Lung (tissue), 12 donors: ENCODE results near the gene RTN4IP1. TPM values are rescaled to one million over a fixed set of nuclear protein-coding genes. Genes with fewer than 3 reads are reported as not detected.

Experiments used
- ATAC-seq: fragments of 200-7000 bp; cut with Tn5 transposase; one replicate; pipeline ENCODE4 v1.9.1; 2020; ENCODE audit warnings: moderate number of reproducible peaks; ENCODE audit not compliant: insufficient read depth, low FRiP score
- DNase-seq, 3 donors: peaks; one replicate each; pipeline ENCODE4 v3.0.0-alpha.2; 2013 to 2017
- H3K27ac ChIP-seq, 2 donors: one replicate each; pipeline ENCODE4 v1.5.1; 2013; ENCODE audit warnings: mild to moderate bottlenecking in 2 of 2, moderate library complexity in 2 of 2, control low read depth in 1 of 2, inconsistent platforms in 1 of 2, low read depth in 1 of 2, low read length in 1 of 2
- H3K27me3 ChIP-seq, 3 donors: one replicate each; pipeline ENCODE4 v1.5.1; 2013; ENCODE audit warnings: low read length in 2 of 3; ENCODE audit not compliant: control insufficient read depth in 3 of 3, insufficient read depth in 3 of 3
- H3K36me3 ChIP-seq, 4 donors: one replicate each; pipeline ENCODE4 v1.5.1; 2013; ENCODE audit warnings: low read length in 4 of 4, mild to moderate bottlenecking in 1 of 4, moderate library complexity in 1 of 4; ENCODE audit not compliant: control insufficient read depth in 4 of 4, insufficient read depth in 4 of 4
- H3K4me1 ChIP-seq, 5 donors: one replicate each; pipeline ENCODE4 v1.5.1; 2013; ENCODE audit warnings: low read length in 5 of 5, mild to moderate bottlenecking in 2 of 5, moderate library complexity in 1 of 5; ENCODE audit not compliant: control insufficient read depth in 5 of 5, insufficient read depth in 5 of 5
- H3K4me3 ChIP-seq: one replicate; pipeline ENCODE4 v1.5.1; 2013; ENCODE audit warnings: mild to moderate bottlenecking, control low read depth, moderate library complexity
- H3K9ac ChIP-seq, 2 donors: one replicate each; pipeline ENCODE4 v1.5.1; 2013; ENCODE audit warnings: low read length in 2 of 2, control low read depth in 1 of 2; ENCODE audit not compliant: insufficient read depth in 1 of 2
- H3K9me3 ChIP-seq, 4 donors: one replicate each; pipeline ENCODE4 v1.5.1; 2013; ENCODE audit warnings: low read length in 3 of 4, mild to moderate bottlenecking in 1 of 4, moderate library complexity in 1 of 4; ENCODE audit not compliant: control insufficient read depth in 4 of 4, insufficient read depth in 3 of 4
- WGBS, 2 donors: extraction: QIAGEN DNeasy Blood & Tissue Kit; methylation state at CpG; one replicate each; pipeline ENCODE4 v1.1.7; 2013; 5-methylcytosine and 5-hydroxymethylcytosine counted together
- polyA plus RNA-seq, 2 donors: library from polyadenylated mRNA; stranded (reverse); fragments of 200-250 nt; gene quantifications; one replicate each; pipeline ENCODE4 v1.2.1, GENCODE V29; 2013
- total RNA-seq, 2 donors: library from RNA; depleted of rRNA in 1 of 2; stranded (reverse); fragments of >200 nt in 1 of 2; gene quantifications; one replicate each; pipeline ENCODE4 v1.2.1, GENCODE V29; 2014 to 2021
- TF ChIP-seq, protein P1 (sequence below): IDR thresholded peaks from 2 replicates; pipeline ENCODE4 v1.5.1; 2012; ENCODE audit warnings: mild to moderate bottlenecking; ENCODE audit errors: control extremely low read depth, extremely low read depth
- donor health status: control.
- donor health status: control.
- donor health status: Bipolar disorder and iron deficiency.
- donor health status: healthy.
- donor health status: DM: yes; HTN: yes; CAD: no.

Gene RTN4IP1
- total and polyA plus RNA-seq, 4 donors = 2.8 to 5.6 (median 4.6) TPM

GRCh38 chr6:106535012-106535411, 94.3 kb downstream of the RTN4IP1 start:
- H3K9me3 ChIP-seq = no peaks in the 10 kb centered on the region
- TF ChIP-seq, protein P1, sequence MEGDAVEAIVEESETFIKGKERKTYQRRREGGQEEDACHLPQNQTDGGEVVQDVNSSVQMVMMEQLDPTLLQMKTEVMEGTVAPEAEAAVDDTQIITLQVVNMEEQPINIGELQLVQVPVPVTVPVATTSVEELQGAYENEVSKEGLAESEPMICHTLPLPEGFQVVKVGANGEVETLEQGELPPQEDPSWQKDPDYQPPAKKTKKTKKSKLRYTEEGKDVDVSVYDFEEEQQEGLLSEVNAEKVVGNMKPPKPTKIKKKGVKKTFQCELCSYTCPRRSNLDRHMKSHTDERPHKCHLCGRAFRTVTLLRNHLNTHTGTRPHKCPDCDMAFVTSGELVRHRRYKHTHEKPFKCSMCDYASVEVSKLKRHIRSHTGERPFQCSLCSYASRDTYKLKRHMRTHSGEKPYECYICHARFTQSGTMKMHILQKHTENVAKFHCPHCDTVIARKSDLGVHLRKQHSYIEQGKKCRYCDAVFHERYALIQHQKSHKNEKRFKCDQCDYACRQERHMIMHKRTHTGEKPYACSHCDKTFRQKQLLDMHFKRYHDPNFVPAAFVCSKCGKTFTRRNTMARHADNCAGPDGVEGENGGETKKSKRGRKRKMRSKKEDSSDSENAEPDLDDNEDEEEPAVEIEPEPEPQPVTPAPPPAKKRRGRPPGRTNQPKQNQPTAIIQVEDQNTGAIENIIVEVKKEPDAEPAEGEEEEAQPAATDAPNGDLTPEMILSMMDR = no peak
- ATAC-seq (no peak), DNase-seq (no peak)
- H3K4me3 ChIP-seq = no peak overlapping the region
- H3K27me3 ChIP-seq = no peaks in the 10 kb centered on the region
- H3K9ac ChIP-seq = no peak overlapping the region
- 86 to 97% methylated on average over 2 of the region's 2 CpGs for WGBS, 2 donors
- no peak overlapping the region for H3K27ac ChIP-seq
- H3K36me3 ChIP-seq = peaks cover 0 to 4% (median 0%) of the 10 kb centered on the region in 4 donors
- no peaks in the 10 kb centered on the region for H3K4me1 ChIP-seq

- Histone ChIP-seq H3K4me1 (no peaks in the 10 kb centered on the region), H3K4me3 (no peak overlapping the region), H3K9me3 (no peaks in the 10 kb centered on the region), H3K36me3 (peaks cover 0 to 4% (median 0%) of the 10 kb centered on the region in 4 donors), H3K9ac (no peak overlapping the region), H3K27ac (no peak overlapping the region), H3K27me3 (no peaks in the 10 kb centered on the region)
- 73 to 83% methylated on average over 2 of the region's 2 CpGs for WGBS, 2 donors
- ATAC-seq (no peak), DNase-seq (no peak)
- TF ChIP-seq, protein P1 = no peak
Measured at GRCh38 chr6:106534564-106534982, 94.7 kb downstream of the RTN4IP1 start.

DNA sequence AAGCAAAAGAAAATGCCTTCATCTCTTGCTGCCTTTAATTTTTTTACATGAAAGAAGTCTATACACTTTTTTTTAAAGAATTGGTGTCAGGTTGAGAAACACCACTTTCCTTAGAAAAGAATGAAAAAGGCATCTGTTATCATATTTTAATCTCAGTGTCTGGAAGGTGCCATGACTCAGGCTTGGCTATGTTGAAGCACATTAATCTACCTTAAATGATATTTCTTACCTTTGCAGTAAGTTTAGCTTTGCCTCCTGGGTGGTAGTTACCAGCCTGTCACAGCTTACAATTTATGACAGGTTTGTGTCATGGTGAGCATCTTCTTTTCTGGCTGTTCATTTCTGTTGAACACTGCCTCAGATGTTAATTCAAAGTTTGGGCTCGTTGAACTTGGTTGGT, 95.3 kb downstream of the RTN4IP1 start:
- ATAC-seq = no peak
- TF ChIP-seq, protein P1 = no peak
- DNase-seq = no peak
- Histone ChIP-seq H3K9ac (no peak overlapping the region), H3K4me3 (no peak overlapping the region), H3K36me3 (peaks cover 0 to 3% (median 0%) of the 10 kb centered on the region in 4 donors), H3K4me1 (no peaks in the 10 kb centered on the region), H3K9me3 (no peaks in the 10 kb centered on the region), H3K27ac (no peak overlapping the region), H3K27me3 (no peaks in the 10 kb centered on the region)
- WGBS, 2 donors = 86 to 94% methylated on average over 1 of the region's 1 CpG

DNA sequence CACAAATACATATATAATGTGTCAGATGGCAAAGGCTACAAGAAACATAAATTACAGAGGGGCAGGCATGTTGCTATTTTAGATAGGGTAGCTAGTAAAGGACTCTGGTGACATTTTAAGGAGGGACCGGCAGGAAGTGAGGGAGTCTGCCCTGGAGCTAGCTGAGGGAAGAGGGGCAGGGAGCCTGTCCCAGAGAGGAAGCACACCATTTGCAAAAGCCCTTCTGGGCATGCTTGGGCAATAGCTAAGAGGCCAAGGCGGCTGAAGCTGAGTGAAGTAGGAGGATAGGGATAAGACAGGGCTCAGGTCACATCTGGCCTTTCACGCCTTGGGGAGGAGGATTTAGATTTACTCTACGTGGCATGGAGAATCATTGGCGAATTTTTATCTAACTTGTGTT, 96.2 kb downstream of the RTN4IP1 start:
- Histone ChIP-seq H3K9me3 (no peaks in the 10 kb centered on the region), H3K27ac (no peak overlapping the region), H3K36me3 (peaks cover 0 to 3% (median 0%) of the 10 kb centered on the region in 4 donors), H3K9ac (no peak overlapping the region), H3K4me1 (no peaks in the 10 kb centered on the region), H3K27me3 (no peaks in the 10 kb centered on the region), H3K4me3 (no peak overlapping the region)
- TF ChIP-seq, protein P1 = no peak
- 62 to 67% methylated on average over 5 of the region's 5 CpGs for WGBS, 2 donors
- no peak for ATAC-seq
- no peak for DNase-seq
